Fibroblast of lung (primary cell): ENCODE results near the gene SEC24D. TPM values are rescaled to one million over a fixed set of nuclear protein-coding genes. Genes with fewer than 3 reads are reported as not detected.

Experiments used
- DNase-seq, 2 donors: peaks; one replicate each; pipeline versions ENCODE4 v3.0.0 to v3.0.0-alpha.2; 2010; ENCODE audit warnings: low read depth in 2 of 2
- H2AFZ ChIP-seq: 2 replicates; pipeline ENCODE4 v1.5.1; 2012; ENCODE audit warnings: low read length, control low read depth, inconsistent platforms
- H3K27ac ChIP-seq: 2 replicates; pipeline ENCODE4 v1.5.1; 2011; ENCODE audit warnings: low read length, control low read depth; ENCODE audit not compliant: insufficient read depth
- H3K27me3 ChIP-seq: 2 replicates; pipeline ENCODE4 v1.5.1; 2011; ENCODE audit warnings: mild to moderate bottlenecking, low read length; ENCODE audit not compliant: control insufficient read depth, insufficient read depth
- H3K36me3 ChIP-seq: 2 replicates; pipeline ENCODE4 v1.5.1; 2011; ENCODE audit warnings: low read length; ENCODE audit not compliant: control insufficient read depth, insufficient read depth
- H3K4me1 ChIP-seq: 2 replicates; pipeline ENCODE4 v1.5.1; 2011; ENCODE audit warnings: low read length; ENCODE audit not compliant: control insufficient read depth, insufficient read depth; ENCODE audit errors: extremely low read depth
- H3K4me2 ChIP-seq: 2 replicates; pipeline ENCODE4 v1.5.1; 2011; ENCODE audit warnings: low read length, control low read depth; ENCODE audit not compliant: insufficient read depth; ENCODE audit errors: extremely low read depth
- H3K4me3 ChIP-seq, 4 experiments: fragments of 200-600 bp in 1 of 4; sonication (generic) in 1 of 4; replicated peaks in 1 of 4; 2 replicates each; pipeline ENCODE4 v1.5.1; 2011 to 2016; ENCODE audit warnings: low read length in 4 of 4, low read depth in 3 of 4, mild to moderate bottlenecking in 3 of 4, control low read depth in 2 of 4, inconsistent platforms in 1 of 4, mixed read lengths in 1 of 4; ENCODE audit not compliant: insufficient read depth in 1 of 4; ENCODE audit errors: control extremely low read depth in 1 of 4
- H3K79me2 ChIP-seq: 2 replicates; pipeline ENCODE4 v1.5.1; 2012; ENCODE audit warnings: mild to moderate bottlenecking, low read length, inconsistent platforms; ENCODE audit not compliant: control insufficient read depth, insufficient read depth
- H3K9ac ChIP-seq: 2 replicates; pipeline ENCODE4 v1.5.1; 2011; ENCODE audit warnings: mild to moderate bottlenecking, low read length, control low read depth; ENCODE audit not compliant: insufficient read depth
- H3K9me3 ChIP-seq: 2 replicates; pipeline ENCODE4 v1.5.1; 2012; ENCODE audit warnings: low read depth, low read length; ENCODE audit not compliant: control insufficient read depth, insufficient read depth
- H4K20me1 ChIP-seq: 2 replicates; pipeline ENCODE4 v1.5.1; 2011; ENCODE audit warnings: low read length; ENCODE audit not compliant: control insufficient read depth, insufficient read depth; ENCODE audit errors: extremely low read depth
- CTCF ChIP-seq, 2 donors: IDR thresholded peaks in 1 of 2; conservative IDR thresholded peaks in 1 of 2; 1 replicate in 1 of 2; 2 replicates in 1 of 2; pipeline ENCODE4 v1.5.1; 2011 to 2012; ENCODE audit warnings: low read length in 2 of 2, control low read depth in 1 of 2, inconsistent platforms in 1 of 2, low read depth in 1 of 2, mild to moderate bottlenecking in 1 of 2
- EZH2 ChIP-seq: IDR thresholded peaks from 2 replicates; pipeline ENCODE4 v1.5.1; 2012; ENCODE audit warnings: low read length, control low read depth, mild to moderate bottlenecking; ENCODE audit errors: missing control alignments
- polyA minus RNA-seq: library from RNA; depleted of rRNA, polyadenylated mRNA; stranded (reverse); fragments of >200 nt; gene quantifications from 2 replicates; pipeline ENCODE4 v1.2.3, GENCODE V29; 2011; ENCODE audit warnings: low replicate concordance
- polyA plus RNA-seq, 2 donors: library from polyadenylated mRNA; depleted of rRNA in 1 of 2; stranded (reverse) in 1 of 2; unstranded in 1 of 2; fragments of >200 nt; gene quantifications; 2 replicates each; pipeline ENCODE4 v1.2.1, GENCODE V29; 2011 to 2012; ENCODE audit warnings: missing spikeins in 1 of 2
- total RNA-seq: library from RNA; depleted of rRNA; stranded (reverse); fragments of >200 nt; gene quantifications from 2 replicates; pipeline ENCODE4 v1.2.1, GENCODE V29; 2014

The SEC24D gene, protein sequence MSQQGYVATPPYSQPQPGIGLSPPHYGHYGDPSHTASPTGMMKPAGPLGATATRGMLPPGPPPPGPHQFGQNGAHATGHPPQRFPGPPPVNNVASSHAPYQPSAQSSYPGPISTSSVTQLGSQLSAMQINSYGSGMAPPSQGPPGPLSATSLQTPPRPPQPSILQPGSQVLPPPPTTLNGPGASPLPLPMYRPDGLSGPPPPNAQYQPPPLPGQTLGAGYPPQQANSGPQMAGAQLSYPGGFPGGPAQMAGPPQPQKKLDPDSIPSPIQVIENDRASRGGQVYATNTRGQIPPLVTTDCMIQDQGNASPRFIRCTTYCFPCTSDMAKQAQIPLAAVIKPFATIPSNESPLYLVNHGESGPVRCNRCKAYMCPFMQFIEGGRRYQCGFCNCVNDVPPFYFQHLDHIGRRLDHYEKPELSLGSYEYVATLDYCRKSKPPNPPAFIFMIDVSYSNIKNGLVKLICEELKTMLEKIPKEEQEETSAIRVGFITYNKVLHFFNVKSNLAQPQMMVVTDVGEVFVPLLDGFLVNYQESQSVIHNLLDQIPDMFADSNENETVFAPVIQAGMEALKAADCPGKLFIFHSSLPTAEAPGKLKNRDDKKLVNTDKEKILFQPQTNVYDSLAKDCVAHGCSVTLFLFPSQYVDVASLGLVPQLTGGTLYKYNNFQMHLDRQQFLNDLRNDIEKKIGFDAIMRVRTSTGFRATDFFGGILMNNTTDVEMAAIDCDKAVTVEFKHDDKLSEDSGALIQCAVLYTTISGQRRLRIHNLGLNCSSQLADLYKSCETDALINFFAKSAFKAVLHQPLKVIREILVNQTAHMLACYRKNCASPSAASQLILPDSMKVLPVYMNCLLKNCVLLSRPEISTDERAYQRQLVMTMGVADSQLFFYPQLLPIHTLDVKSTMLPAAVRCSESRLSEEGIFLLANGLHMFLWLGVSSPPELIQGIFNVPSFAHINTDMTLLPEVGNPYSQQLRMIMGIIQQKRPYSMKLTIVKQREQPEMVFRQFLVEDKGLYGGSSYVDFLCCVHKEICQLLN
- total RNA-seq, result 47.8 and 64.6 TPM in 2 replicates
- polyA plus RNA-seq, result 92.9 and 105 TPM in 2 replicates
- 76.6 and 98.2 TPM in 2 replicates for polyA plus RNA-seq (2012)
- polyA minus RNA-seq, result 193 and 216 TPM in 2 replicates

GRCh38 chr4:118835571-118836300 is at the start of gene SEC24D:
SEC24D (minus strand) TSS chr4:118836126; CDS start chr4:118833696, 2,430 bp downstream.
- peak within 1 kb of the TSS; percentile 77 for H2AFZ ChIP-seq
- H3K9me3 ChIP-seq, result no peaks in the 10 kb centered on the region
- peak within 1 kb of the TSS; percentile 99 for H3K9ac ChIP-seq
- TF ChIP-seq EZH2, result no peak
- no peak for TF ChIP-seq CTCF (conservative IDR thresholded peaks at IDR 0.05 in 1 of 2, IDR thresholded peaks at IDR 0.05 in 1 of 2; ENCODE audit: low read depth in 1 of 2, low read length in 2 of 2)
- peak within 1 kb of the TSS; percentile 98 for H3K27ac ChIP-seq
- no peaks in the 10 kb centered on the region for H3K27me3 ChIP-seq
- H3K79me2 ChIP-seq, result peaks cover 51% of the 10 kb centered on the region
- H4K20me1 ChIP-seq, result peaks cover 2% of the 10 kb centered on the region
- peak within 1 kb of the TSS; percentile 73 for H3K4me2 ChIP-seq
- H3K36me3 ChIP-seq, result peaks cover 14% of the 10 kb centered on the region
- H3K4me1 ChIP-seq, result peaks cover 9% of the 10 kb centered on the region
- H3K4me3 ChIP-seq, result peak within 1 kb of the TSS; percentile 57 to 98 (median 82)
- peak; percentile 78 to 88 for DNase-seq

GRCh38 chr4:118884716-118885115 is 48.8 kb upstream of the SEC24D start:
- H3K79me2 ChIP-seq, result no peaks in the 10 kb centered on the region
- no peaks in the 10 kb centered on the region for H3K9me3 ChIP-seq
- H3K27ac ChIP-seq, result no peak overlapping the region
- H3K4me1 ChIP-seq, result peaks cover 3% of the 10 kb centered on the region
- H3K4me3 ChIP-seq, result no peak overlapping the region
- TF ChIP-seq CTCF (conservative IDR thresholded peaks at IDR 0.05 in 1 of 2, IDR thresholded peaks at IDR 0.05 in 1 of 2; ENCODE audit: low read depth in 1 of 2, low read length in 2 of 2) (no peak), EZH2 (no peak)
- no peak overlapping the region for H3K9ac ChIP-seq
- H3K27me3 ChIP-seq, result no peaks in the 10 kb centered on the region
- no peaks in the 10 kb centered on the region for H4K20me1 ChIP-seq
- no peak for DNase-seq
- no peaks in the 10 kb centered on the region for H3K36me3 ChIP-seq
- no peak overlapping the region for H2AFZ ChIP-seq
- no peak overlapping the region for H3K4me2 ChIP-seq
